OCI-LY3 (cell line): ENCODE results near the gene SLC5A1.

Experiments
- H2AFZ ChIP-seq: fragments of 200-600, 300-600 bp; shearing (Covaris generic); 2 replicates; pipeline ENCODE4 v1.6.0; 2014; ENCODE audit warnings: antibody characterized with exemption, low read depth, low read length
- H3K27ac ChIP-seq: fragments of 200-600, 300-600 bp; sonication (generic); 2 replicates; pipeline ENCODE4 v1.5.1; 2014; ENCODE audit warnings: mild to moderate bottlenecking, low read length, moderate library complexity, mixed read lengths
- H3K27me3 ChIP-seq: fragments of 200-600, 300-600 bp; sonication (generic); 2 replicates; pipeline ENCODE4 v1.6.1; 2014; ENCODE audit warnings: low read depth, low read length, mixed read lengths
- H3K36me3 ChIP-seq: fragments of 200-600, 300-600 bp; sonication (generic); replicated peaks from 2 replicates; pipeline ENCODE3; 2014; ENCODE audit warnings: low read depth, low read length, mixed read lengths
- H3K4me1 ChIP-seq: fragments of 300-600, 200-600 bp; sonication (generic); 2 replicates; pipeline ENCODE4 v1.6.1; 2014; ENCODE audit warnings: low read length, mixed read lengths
- H3K4me2 ChIP-seq: fragments of 200-600, 300-600 bp; sonication (generic); 2 replicates; pipeline ENCODE4 v1.6.1; 2014; ENCODE audit warnings: low read length, mixed read lengths
- H3K4me3 ChIP-seq: fragments of 300-600, 200-600 bp; sonication (generic); 2 replicates; pipeline ENCODE4 v1.5.1; 2014; ENCODE audit warnings: antibody characterized with exemption, mild to moderate bottlenecking, low read length, moderate library complexity
- H3K79me2 ChIP-seq: fragments of 300-600, 200-600 bp; shearing (Covaris generic); 2 replicates; pipeline ENCODE4 v1.6.1; 2014; ENCODE audit warnings: mild to moderate bottlenecking, low read length, mixed read lengths
- H3K9ac ChIP-seq: fragments of 300-600, 200-600 bp; shearing (Covaris generic); 2 replicates; pipeline ENCODE4 v1.6.0; 2014; ENCODE audit warnings: mild to moderate bottlenecking, low read length, moderate library complexity
- H3K9me3 ChIP-seq: fragments of 200-600, 300-600 bp; shearing (Covaris generic); 2 replicates; pipeline ENCODE4 v1.6.1; 2014; ENCODE audit warnings: low read length, mixed read lengths; ENCODE audit not compliant: insufficient read depth
- H4K20me1 ChIP-seq: fragments of 200-600, 300-600 bp; sonication (generic); 2 replicates; pipeline ENCODE4 v1.6.1; 2016; ENCODE audit warnings: low read length, mixed read lengths; ENCODE audit not compliant: insufficient read depth
- EZH2phosphoT487 ChIP-seq: fragments of 200-600 bp; shearing (Covaris generic); IDR thresholded peaks from 2 replicates; pipeline ENCODE4 v1.6.1; 2018; ENCODE audit warnings: antibody characterized with exemption, mixed run types, low read depth
- TF ChIP-seq, protein P1 (sequence below): fragments of 200-600, 300-600 bp; sonication (generic); IDR thresholded peaks from 2 replicates; pipeline ENCODE4 v1.5.1; 2014; ENCODE audit warnings: antibody characterized with exemption, low read length, low read depth

The SLC5A1 gene

DNA sequence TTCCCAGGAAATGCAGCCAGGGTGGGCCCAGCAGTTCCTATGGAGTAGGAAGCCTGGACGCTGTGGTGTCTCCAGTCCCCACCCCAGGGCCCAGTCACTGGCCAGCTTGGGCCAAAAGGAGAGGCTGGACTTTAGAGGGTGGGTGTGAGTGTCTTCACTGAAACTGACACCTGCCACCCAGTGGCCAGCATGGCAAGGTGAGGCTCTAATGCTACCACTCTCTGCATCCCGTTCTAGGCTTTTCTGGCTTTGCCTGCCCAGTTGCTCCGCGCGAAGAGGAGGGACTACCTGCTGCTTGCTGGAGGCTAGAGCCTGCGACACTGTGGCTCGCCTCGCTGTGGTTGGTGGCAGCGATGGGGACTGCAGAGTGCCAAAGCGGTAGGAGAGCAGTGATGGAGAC is 80.6 kb downstream of the SLC5A1 start:
- Histone ChIP-seq H3K9me3 (no peaks in the 10 kb centered on the region), H4K20me1 (no peaks in the 10 kb centered on the region)

DNA sequence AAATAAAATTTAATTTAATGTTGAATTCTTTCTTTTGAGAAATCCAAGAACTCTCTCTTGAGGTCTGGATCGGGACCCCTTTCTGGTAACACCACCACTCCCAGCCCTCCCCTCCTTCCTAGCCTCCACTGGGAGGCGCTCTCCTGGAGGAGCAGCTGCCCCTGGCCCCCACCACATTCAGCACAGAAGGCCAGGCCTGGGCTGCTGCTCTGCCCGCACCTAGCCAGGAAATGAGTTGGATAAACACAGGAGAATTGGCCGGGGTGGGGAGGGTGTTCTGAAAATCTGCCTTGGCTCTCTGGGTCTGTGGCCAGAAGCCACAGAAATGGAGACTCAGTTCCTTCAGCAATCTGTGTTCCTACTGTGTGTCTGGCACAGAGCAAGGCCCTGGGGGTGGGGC is 84.8 kb downstream of the SLC5A1 start:
- Histone ChIP-seq H3K9ac (no peak overlapping the region), H3K36me3 (no peaks in the 10 kb centered on the region), H3K27ac (no peak overlapping the region), H4K20me1 (no peaks in the 10 kb centered on the region), H3K27me3 (no peaks in the 10 kb centered on the region), H3K9me3 (no peaks in the 10 kb centered on the region), H2AFZ (no peak overlapping the region), H3K4me3 (no peak overlapping the region), H3K79me2 (no peaks in the 10 kb centered on the region), H3K4me2 (no peak overlapping the region), H3K4me1 (no peaks in the 10 kb centered on the region)
- no peak for TF ChIP-seq EZH2phosphoT487
- TF ChIP-seq, protein P1, sequence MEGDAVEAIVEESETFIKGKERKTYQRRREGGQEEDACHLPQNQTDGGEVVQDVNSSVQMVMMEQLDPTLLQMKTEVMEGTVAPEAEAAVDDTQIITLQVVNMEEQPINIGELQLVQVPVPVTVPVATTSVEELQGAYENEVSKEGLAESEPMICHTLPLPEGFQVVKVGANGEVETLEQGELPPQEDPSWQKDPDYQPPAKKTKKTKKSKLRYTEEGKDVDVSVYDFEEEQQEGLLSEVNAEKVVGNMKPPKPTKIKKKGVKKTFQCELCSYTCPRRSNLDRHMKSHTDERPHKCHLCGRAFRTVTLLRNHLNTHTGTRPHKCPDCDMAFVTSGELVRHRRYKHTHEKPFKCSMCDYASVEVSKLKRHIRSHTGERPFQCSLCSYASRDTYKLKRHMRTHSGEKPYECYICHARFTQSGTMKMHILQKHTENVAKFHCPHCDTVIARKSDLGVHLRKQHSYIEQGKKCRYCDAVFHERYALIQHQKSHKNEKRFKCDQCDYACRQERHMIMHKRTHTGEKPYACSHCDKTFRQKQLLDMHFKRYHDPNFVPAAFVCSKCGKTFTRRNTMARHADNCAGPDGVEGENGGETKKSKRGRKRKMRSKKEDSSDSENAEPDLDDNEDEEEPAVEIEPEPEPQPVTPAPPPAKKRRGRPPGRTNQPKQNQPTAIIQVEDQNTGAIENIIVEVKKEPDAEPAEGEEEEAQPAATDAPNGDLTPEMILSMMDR: peak; percentile 22; the same call in 1 of the 2 replicates

More for the DNA sequence above, 80.6 kb downstream of the SLC5A1 start:
- Histone ChIP-seq H3K36me3 (no peaks in the 10 kb centered on the region), H3K79me2 (no peaks in the 10 kb centered on the region), H2AFZ (no peak overlapping the region), H3K27ac (no peak overlapping the region), H3K4me1 (no peaks in the 10 kb centered on the region), H3K4me2 (no peak overlapping the region), H3K4me3 (no peak overlapping the region), H3K9ac (no peak overlapping the region), H3K27me3 (no peaks in the 10 kb centered on the region)
- TF ChIP-seq, protein P1: peak; percentile 39
- TF ChIP-seq EZH2phosphoT487: no peak

DNA sequence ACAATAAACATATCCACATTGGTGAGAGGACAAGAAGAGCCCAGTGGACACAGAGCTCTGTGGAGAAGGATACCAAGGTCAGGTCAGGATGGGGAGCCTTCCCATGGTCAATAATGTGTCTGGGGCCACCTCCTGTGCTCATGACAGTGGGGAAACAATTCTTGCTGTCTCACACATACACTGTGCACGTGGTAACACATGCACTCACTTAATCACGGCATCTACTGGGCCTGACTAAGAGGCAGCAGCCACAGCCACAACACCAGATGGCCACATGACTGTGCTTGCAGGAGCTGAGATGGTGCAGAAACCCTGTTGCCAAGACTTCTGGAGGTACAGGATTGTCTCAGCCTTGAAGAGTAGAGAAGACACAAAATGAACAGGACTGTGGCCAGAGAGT is 87.4 kb downstream of the SLC5A1 start:
- Histone ChIP-seq H3K27me3 (no peaks in the 10 kb centered on the region), H3K4me2 (no peak overlapping the region), H3K4me1 (no peaks in the 10 kb centered on the region), H3K79me2 (no peaks in the 10 kb centered on the region), H4K20me1 (no peaks in the 10 kb centered on the region), H3K27ac (no peak overlapping the region), H3K9me3 (no peaks in the 10 kb centered on the region), H3K4me3 (no peak overlapping the region), H2AFZ (no peak overlapping the region), H3K9ac (no peak overlapping the region), H3K36me3 (no peaks in the 10 kb centered on the region)
- TF ChIP-seq, protein P1: no peak
- TF ChIP-seq EZH2phosphoT487: no peak

DNA sequence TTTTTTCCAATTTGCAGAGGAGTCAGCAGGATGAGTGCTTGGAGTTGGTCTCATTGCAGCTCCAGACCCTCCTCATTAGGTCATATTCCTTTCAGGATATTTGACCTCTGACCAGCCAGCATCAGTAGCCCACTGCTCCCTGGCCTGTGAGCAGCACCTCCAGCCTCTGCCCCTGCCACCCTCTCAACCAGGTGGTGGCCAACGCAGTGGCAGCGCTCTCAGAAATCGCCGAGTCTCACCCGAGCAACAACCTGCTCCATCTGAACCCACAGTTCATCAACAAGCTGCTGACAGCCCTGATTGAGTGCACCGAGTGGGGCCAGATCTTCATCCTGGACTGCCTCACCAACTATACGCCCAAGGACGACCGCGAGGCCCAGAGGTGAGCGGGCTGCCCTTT is 89.1 kb downstream of the SLC5A1 start:
- TF ChIP-seq, protein P1: no peak
- TF ChIP-seq EZH2phosphoT487: no peak
- H3K4me2 ChIP-seq: no peak overlapping the region
- no peaks in the 10 kb centered on the region for H3K79me2 ChIP-seq
- H4K20me1 ChIP-seq: no peaks in the 10 kb centered on the region
- H3K9me3 ChIP-seq: no peaks in the 10 kb centered on the region
- no peak overlapping the region for H2AFZ ChIP-seq
- H3K4me3 ChIP-seq: no peak overlapping the region
- no peaks in the 10 kb centered on the region for H3K36me3 ChIP-seq
- H3K9ac ChIP-seq: no peak overlapping the region
- H3K27me3 ChIP-seq: no peaks in the 10 kb centered on the region
- no peaks in the 10 kb centered on the region for H3K4me1 ChIP-seq
- H3K27ac ChIP-seq: no peak overlapping the region
